OCI-M2 (cell line): ENCODE measurements around the gene NAXD.
"Not testable (repeated sequence)": the region's sequence is repeated elsewhere in the genome, so short reads cannot be mapped to it uniquely, and the experiment has no call there.

ENCODE experiments used
- DNase-seq: peaks from one replicate; lab custom pipeline; 2025; ENCODE audit not compliant: unreplicated experiment; lab: John Stamatoyannopoulos, UW

Gene NAXD

GRCh38 chr13:110643324-110643723, 28.0 kb downstream of the NAXD start:
- no peak for DNase-seq

GRCh38 chr13:110643768-110644421, 28.6 kb downstream of the NAXD start:
- DNase-seq = no peak

- DNase-seq = no peak
These were observed 29.7 kb downstream of the NAXD start for GRCh38 chr13:110644892-110645521.

- no peak for DNase-seq
These were observed 30.4 kb downstream of the NAXD start for GRCh38 chr13:110645750-110646149.

GRCh38 chr13:110646442-110647364, 31.4 kb downstream of the NAXD start:
- DNase-seq = no peak

- no peak for DNase-seq
These were observed 32.0 kb downstream of the NAXD start for GRCh38 chr13:110647365-110647737.

GRCh38 chr13:110648146-110648819, 32.9 kb downstream of the NAXD start:
- DNase-seq = no peak

- no peak for DNase-seq
These were observed 33.6 kb downstream of the NAXD start for GRCh38 chr13:110648848-110649421.

- no peak for DNase-seq
These were observed 34.2 kb downstream of the NAXD start for GRCh38 chr13:110649551-110649950.

GRCh38 chr13:110650436-110650835, 35.1 kb downstream of the NAXD start:
- no peak for DNase-seq

- DNase-seq = no peak
These were observed 35.9 kb downstream of the NAXD start for GRCh38 chr13:110651271-110651670.

- DNase-seq = no peak
These were observed 36.4 kb downstream of the NAXD start for GRCh38 chr13:110651726-110652230.

- no peak for DNase-seq
These were observed 36.9 kb downstream of the NAXD start for GRCh38 chr13:110652231-110652730.

- DNase-seq = no peak
These were observed 37.4 kb downstream of the NAXD start for GRCh38 chr13:110652764-110653163.

GRCh38 chr13:110653271-110653670, 37.9 kb downstream of the NAXD start:
- no peak for DNase-seq

- DNase-seq = no peak
These were observed 38.5 kb downstream of the NAXD start for GRCh38 chr13:110653851-110654250.

- no peak for DNase-seq
These were observed 41.9 kb downstream of the NAXD start for GRCh38 chr13:110657196-110657595.

GRCh38 chr13:110658218-110658911, 43.0 kb downstream of the NAXD start:
- DNase-seq = not testable (repeated sequence)

- no peak for DNase-seq
These were observed 45.9 kb downstream of the NAXD start for GRCh38 chr13:110661256-110661655.

- DNase-seq = no peak
These were observed 46.7 kb downstream of the NAXD start for GRCh38 chr13:110662091-110662490.
